ENCODE measurements around the gene BMP6. TPM values are rescaled to one million over a fixed set of nuclear protein-coding genes. Genes with fewer than 3 reads are reported as not detected.
A peak's percentile ranks its signal among the peaks of the same experiment; 100 is the strongest.

The BMP6 gene
- total RNA-seq, 1 experiment from 2014 or later = 0.15 TPM

- CTCF ChIA-PET = no interaction called here
- no peaks in the 10 kb centered on the region for H3K36me3 ChIP-seq (ENCODE audit: low read depth, low read length)
- POLR2A ChIA-PET (ENCODE audit: unreplicated experiment) = no interaction called here
These were observed 18.1 kb upstream of the BMP6 start for GRCh38 chr6:7707787-7708186.

GRCh38 chr6:7719364-7719850 is 6.5 kb upstream of the BMP6 start:
- POLR2A ChIA-PET (ENCODE audit: unreplicated experiment) = no interaction called here
- Histone ChIP-seq H3F3A (ENCODE audit: low read length, unreplicated experiment) (no peaks in the 10 kb centered on the region), H3K27ac (ENCODE audit: low read length) (no peak overlapping the region)

More at GRCh38 chr6:7707787-7708186, 18.1 kb upstream of the BMP6 start:
- no TSS peak for BruUV-seq (replicated peaks)
- TF ChIP-seq EZH2 (IDR thresholded peaks at IDR 0.05; ENCODE audit: low read length, unreplicated experiment) (no peak), CTCF (conservative IDR thresholded peaks at IDR 0.05; ENCODE audit: low read depth, low read length) (no peak), EZH2phosphoT487 (IDR thresholded peaks at IDR 0.05; ENCODE audit: borderline replicate concordance, low read length) (no peak)
- Histone ChIP-seq H3K9me3 (ENCODE audit: low read length) (no peaks in the 10 kb centered on the region), H3K9me2 (replicated peaks; ENCODE audit: low read length) (no peaks in the 10 kb centered on the region), H3K27ac (ENCODE audit: low read length) (no peak overlapping the region), H4K20me1 (ENCODE audit: low read length) (no peaks in the 10 kb centered on the region), H3K9ac (ENCODE audit: low read length) (no peak overlapping the region), H3K4me2 (ENCODE audit: low read length) (no peak overlapping the region), H2AFZ (ENCODE audit: low read length) (no peak overlapping the region), H3K27me3 (ENCODE audit: low read length) (no peaks in the 10 kb centered on the region), H3K4me1 (ENCODE audit: insufficient read depth, low read length) (no peaks in the 10 kb centered on the region), H3F3A (ENCODE audit: low read length, unreplicated experiment) (no peaks in the 10 kb centered on the region), H3K4me3 (ENCODE audit: low read length) (no peak overlapping the region), H3K79me2 (ENCODE audit: low read length) (no peaks in the 10 kb centered on the region)
- intact Hi-C loops (cut with micrococcal nuclease) = no loop called here
- DNase-seq (peak; percentile 14), ATAC-seq (no peak)

GRCh38 chr6:7720346-7720745 is 5.6 kb upstream of the BMP6 start:
- no peak overlapping the region for H3K9ac ChIP-seq (ENCODE audit: low read length)
- no peak overlapping the region for H2AFZ ChIP-seq (ENCODE audit: low read length)
- DNase-seq = no peak
- no peaks in the 10 kb centered on the region for H3K79me2 ChIP-seq (ENCODE audit: low read length)
- H3K4me3 ChIP-seq (ENCODE audit: low read length) = no peak overlapping the region
- TF ChIP-seq CTCF (conservative IDR thresholded peaks at IDR 0.05; ENCODE audit: low read depth, low read length) = no peak
- TF ChIP-seq EZH2phosphoT487 (IDR thresholded peaks at IDR 0.05; ENCODE audit: borderline replicate concordance, low read length) = no peak
- no peak for TF ChIP-seq EZH2 (IDR thresholded peaks at IDR 0.05; ENCODE audit: low read length, unreplicated experiment)
- no peaks in the 10 kb centered on the region for H3K36me3 ChIP-seq (ENCODE audit: low read depth, low read length)
- H3K27me3 ChIP-seq (ENCODE audit: low read length) = peaks cover 15% of the 10 kb centered on the region
- intact Hi-C loops (cut with micrococcal nuclease) = loop anchor here (5.0 kb wide), 2 partner anchors 157 to 272 kb away; no protein-coding TSS in a partner anchor
- ChIA-PET CTCF (no interaction called here), POLR2A (ENCODE audit: unreplicated experiment) (no interaction called here)
- BruUV-seq (replicated peaks) = no TSS peak
- H3K4me2 ChIP-seq (ENCODE audit: low read length) = no peak overlapping the region
- peaks cover 2% of the 10 kb centered on the region for H3K4me1 ChIP-seq (ENCODE audit: insufficient read depth, low read length)
- no peaks in the 10 kb centered on the region for H3K9me2 ChIP-seq (replicated peaks; ENCODE audit: low read length)
- no peaks in the 10 kb centered on the region for H4K20me1 ChIP-seq (ENCODE audit: low read length)
- H3K27ac ChIP-seq (ENCODE audit: low read length) = no peak overlapping the region
- no peak for ATAC-seq
- no peaks in the 10 kb centered on the region for H3K9me3 ChIP-seq (ENCODE audit: low read length)
- no peaks in the 10 kb centered on the region for H3F3A ChIP-seq (ENCODE audit: low read length, unreplicated experiment)

More at GRCh38 chr6:7719364-7719850, 6.5 kb upstream of the BMP6 start:
- H3K27me3 ChIP-seq (ENCODE audit: low read length) = peaks cover 5% of the 10 kb centered on the region
- no peaks in the 10 kb centered on the region for H3K79me2 ChIP-seq (ENCODE audit: low read length)
- CTCF ChIA-PET = no interaction called here
- no peaks in the 10 kb centered on the region for H3K9me2 ChIP-seq (replicated peaks; ENCODE audit: low read length)
- H3K36me3 ChIP-seq (ENCODE audit: low read depth, low read length) = no peaks in the 10 kb centered on the region
- intact Hi-C loops (cut with micrococcal nuclease) = no loop called here
- no TSS peak for BruUV-seq (replicated peaks)
- no peak overlapping the region for H3K9ac ChIP-seq (ENCODE audit: low read length)
- ATAC-seq (no peak), DNase-seq (no peak)
- no peaks in the 10 kb centered on the region for H3K4me1 ChIP-seq (ENCODE audit: insufficient read depth, low read length)
- no peak overlapping the region for H2AFZ ChIP-seq (ENCODE audit: low read length)
- H3K4me2 ChIP-seq (ENCODE audit: low read length) = no peak overlapping the region
- no peaks in the 10 kb centered on the region for H4K20me1 ChIP-seq (ENCODE audit: low read length)
- H3K4me3 ChIP-seq (ENCODE audit: low read length) = no peak overlapping the region
- no peaks in the 10 kb centered on the region for H3K9me3 ChIP-seq (ENCODE audit: low read length)
- no peak for TF ChIP-seq EZH2 (IDR thresholded peaks at IDR 0.05; ENCODE audit: low read length, unreplicated experiment)
- TF ChIP-seq EZH2phosphoT487 (IDR thresholded peaks at IDR 0.05; ENCODE audit: borderline replicate concordance, low read length) = no peak

Data from PC-3 (cell line).